HG03457 (cell line): ENCODE measurements around the gene CD69.
"Not testable (repeated sequence)": the region's sequence is repeated elsewhere in the genome, so short reads cannot be mapped to it uniquely, and the experiment has no call there.

Experiments used
- ATAC-seq: cut with Tn5 transposase; IDR thresholded peaks from one replicate; pipeline ENCODE4 v1.9.1; 2021; ENCODE audit warnings: moderate number of reproducible peaks; ENCODE audit not compliant: unreplicated experiment

Gene CD69

DNA sequence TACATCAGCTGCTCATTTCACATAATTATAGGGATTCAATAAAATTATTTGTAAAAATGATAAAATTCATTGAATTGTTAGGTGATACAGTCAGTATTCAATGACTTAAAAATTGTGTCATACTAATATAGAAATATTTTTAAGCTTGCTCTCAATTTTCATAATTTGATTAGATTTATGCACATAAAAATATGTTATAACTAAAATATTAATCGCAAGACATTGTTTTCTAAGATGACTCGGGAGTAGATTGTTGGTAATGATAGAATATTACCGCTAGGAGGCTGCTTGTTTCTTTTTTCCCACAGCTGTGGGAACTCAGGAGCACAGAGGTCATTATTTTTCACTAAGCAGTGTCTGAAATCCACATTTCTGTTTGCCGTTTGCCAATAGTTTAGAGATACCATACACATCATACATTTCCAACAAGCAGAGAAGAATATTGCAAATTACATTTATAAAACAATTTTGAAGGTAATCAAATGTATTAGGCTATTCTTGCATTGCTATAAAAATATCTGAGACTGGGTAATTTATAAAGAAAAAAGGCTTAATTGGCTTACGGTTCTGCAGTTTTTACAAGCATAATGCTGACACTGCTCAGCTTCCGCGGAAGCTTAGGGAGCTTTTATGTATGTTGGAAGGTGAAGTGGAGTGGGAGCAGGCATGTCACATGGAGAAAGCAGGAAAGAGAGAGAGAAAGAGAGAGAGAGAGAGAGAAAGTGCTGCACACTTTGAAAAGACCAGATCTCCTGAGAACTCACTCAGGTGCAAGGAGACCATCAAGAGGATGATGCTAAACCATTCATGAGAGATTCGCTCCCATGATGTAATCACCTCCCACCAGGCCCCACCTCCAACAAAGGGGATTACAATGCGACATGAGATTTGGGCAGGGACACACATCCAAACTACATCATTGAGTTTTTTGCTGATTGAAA lies 9.2 kb downstream of the CD69 start:
- no peak for ATAC-seq

DNA sequence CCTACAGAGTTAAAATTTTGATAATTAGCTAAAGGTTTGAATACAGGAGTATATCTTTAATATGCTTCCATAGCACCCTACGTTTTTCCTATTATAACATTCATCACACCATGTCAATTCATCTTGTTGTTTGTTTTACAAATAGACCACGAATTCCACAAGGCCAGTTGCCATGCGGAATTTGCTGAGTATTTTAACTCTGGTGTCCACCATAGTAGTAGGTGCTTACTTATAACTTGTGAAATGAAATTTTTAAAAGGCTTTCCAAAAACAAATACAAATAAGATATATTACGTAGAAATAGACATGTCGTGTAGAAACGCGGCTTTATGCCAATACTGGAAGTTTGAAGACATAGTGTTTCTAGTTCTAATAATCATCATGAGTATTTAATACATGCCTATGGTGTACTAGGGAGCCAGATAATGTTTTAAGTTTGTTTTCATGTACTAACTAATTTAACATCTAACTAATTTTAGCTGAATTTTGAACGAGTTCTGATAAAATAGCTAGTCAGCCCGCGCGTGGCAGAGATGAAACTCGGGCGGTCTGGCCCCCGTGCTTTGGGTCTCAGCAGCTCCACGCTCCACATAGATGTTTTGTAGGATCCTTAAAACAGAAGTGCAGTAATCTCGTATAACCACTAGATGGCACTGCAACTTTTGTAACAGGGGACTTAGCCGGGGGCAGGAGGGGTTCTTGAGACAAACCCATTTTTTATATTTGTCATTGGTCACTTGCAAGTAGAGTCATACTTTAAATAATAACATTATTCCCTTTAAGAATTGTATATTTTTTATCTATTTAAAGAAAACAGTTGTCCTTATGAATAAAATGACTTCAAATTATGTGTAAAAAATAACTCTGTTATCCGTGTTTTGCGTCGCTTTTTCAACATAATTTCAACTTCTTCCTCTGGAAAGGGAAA lies 10.2 kb downstream of the CD69 start:
- peak; percentile 47 for ATAC-seq

DNA sequence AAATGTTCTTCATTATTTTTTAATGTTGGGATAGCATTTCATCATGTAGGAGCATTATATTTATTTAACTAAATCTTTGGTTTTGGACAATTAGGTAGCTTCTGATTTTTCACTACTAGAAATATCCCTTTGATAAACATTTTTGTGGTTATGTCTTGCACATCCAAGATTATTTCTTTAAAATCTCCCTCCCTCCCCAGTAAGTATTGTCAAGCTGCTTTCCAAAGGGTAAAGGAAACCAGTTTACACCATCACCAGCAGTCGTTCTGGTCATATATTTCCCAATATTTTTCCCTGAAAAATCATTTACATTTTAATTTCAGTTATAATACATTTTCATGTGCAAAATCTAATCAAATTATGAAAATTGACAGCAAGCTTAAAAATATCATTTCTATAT lies 11.1 kb downstream of the CD69 start:
- no peak for ATAC-seq

DNA sequence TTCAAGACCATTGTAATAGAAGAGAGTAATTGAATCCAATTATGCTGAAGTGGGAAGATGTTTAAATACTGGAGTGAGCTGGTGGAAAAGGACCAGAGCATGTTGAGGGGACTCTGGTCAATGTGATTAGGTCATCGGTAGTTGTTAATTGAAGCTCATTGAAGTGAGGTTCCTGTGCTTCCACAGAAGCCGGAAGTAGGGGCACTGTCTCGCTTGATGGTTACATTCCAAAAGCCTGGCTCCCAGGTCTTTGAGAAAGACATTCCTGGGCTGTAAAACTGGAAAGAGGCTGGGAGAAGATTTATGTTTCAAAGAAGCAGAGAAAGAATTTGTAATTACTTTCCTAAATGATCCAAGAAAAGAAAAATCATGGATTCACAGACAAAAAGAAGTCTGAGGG lies 15.5 kb downstream of the CD69 start:
- no peak for ATAC-seq

DNA sequence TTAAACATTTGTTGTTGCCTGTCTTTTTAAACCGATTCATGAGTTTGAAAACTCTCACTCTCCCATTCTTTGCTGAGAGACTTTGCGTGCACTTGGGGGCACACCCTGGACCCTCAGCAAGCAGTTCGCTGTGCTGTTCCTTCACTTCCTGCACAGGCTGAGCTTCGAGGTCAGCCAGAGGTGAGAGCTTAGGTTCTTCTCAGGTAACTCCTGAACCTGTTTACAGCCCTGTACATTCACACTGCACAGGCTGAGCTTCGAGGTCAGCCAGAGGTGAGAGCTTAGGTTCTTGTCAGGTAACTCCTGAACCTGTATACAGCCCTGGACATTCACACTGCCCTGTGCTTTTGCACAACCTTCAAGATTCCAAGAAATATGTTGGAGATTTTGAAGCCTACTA lies 18.0 kb downstream of the CD69 start:
- no peak for ATAC-seq

DNA sequence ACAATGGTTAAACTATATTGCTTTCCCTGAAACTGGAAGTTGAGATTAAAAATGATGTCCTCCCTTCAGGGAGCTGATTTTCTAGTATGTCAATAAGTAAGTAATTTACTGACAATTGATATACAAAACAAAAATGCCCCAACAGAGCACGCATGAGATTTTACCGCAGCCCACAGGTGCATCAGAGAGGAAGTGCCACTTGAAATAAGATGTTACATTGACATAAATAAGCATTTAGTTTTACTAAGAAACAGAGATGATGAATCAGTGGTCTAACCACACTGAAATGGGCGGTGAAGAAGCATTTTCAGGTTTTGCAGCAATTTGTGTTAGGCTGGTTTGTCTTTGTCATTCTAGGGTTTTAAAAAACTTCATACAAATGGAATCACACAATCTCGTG lies 19.0 kb downstream of the CD69 start:
- ATAC-seq = peak; percentile 68

DNA sequence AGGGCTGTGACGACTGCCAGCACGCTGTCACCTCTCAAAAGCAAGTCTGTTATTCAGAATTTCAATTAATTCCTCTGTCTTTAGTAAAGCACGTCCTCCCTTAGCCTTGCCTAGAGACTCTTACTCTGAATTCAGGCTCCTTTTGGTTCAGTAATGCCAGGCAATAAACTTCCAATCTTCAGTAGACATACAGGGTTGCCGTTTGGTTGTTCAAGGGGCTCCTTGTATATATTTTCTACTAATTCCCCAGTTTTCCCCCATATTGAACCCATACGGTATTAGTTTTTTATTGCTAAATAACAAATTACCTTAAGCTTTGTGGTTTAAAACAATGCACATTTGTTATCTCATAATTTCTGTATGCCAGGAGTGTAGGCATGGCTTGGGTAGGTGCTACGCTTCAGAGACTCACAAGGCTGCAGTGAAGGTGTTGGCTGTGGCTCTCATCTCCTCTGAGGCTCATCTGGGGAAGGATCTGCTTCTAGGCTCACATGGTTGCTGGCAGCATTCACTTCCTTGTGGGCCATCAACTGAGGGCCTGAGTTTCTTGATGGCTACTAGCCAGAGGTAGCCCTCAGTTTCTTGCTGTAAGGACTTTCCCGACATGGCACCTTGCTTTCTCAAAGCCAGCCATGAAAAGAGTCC lies 20.5 kb downstream of the CD69 start:
- ATAC-seq = no peak

DNA sequence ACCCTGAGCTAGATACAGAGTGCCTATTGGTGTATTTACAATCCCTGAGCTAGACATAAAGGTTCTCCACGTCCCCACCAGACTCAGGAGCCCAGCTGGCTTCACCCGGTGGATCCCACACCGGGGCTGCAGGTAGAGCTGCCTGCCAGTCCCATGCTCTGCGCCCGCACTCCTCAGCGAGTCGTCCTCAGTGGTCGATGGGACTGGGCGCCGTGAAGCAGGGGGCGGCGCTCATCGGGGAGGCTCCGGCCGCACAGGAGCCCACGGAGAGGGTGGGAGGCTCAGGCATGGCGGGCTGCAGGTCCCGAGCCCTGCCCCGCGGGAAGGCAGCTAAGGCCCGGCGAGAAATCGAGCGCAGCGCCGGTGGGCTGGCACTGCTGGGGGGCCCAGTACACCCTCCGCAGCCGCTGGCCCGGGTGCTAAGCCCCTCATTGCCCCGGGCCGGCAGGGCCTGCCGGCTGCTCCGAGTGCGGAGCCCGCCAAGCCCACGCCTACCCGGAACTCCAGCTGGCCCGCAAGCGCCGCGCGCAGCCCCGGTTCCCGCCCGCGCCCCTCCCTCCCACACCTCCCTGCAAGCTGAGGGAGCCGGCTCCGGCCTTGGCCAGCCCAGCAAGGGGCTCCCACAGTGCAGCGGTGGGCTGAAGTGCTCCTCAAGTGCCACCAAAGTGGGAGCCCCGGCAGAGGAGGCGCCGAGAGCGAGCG lies 21.1 kb downstream of the CD69 start:
- not testable (repeated sequence) for ATAC-seq

DNA sequence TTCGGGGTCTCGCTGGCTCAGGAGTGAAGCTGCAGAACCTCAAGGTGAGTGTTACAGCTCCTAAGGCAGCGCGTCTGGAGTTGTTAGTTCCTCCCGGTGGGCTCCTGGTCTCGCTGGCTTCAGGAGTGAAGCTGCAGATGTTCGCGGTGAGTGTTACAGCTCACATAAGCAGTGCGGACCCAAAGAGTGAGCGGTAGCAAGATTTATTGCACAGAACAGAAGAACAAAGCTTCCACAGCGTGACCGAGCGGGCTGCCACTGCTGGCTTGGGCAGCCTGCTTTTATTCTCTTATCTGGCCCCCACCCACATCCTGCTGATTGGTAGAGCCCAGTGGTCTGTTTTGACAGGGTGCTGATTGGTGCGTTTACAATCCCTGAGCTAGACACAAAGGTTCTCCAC lies 21.8 kb downstream of the CD69 start:
- ATAC-seq = not testable (repeated sequence)

DNA sequence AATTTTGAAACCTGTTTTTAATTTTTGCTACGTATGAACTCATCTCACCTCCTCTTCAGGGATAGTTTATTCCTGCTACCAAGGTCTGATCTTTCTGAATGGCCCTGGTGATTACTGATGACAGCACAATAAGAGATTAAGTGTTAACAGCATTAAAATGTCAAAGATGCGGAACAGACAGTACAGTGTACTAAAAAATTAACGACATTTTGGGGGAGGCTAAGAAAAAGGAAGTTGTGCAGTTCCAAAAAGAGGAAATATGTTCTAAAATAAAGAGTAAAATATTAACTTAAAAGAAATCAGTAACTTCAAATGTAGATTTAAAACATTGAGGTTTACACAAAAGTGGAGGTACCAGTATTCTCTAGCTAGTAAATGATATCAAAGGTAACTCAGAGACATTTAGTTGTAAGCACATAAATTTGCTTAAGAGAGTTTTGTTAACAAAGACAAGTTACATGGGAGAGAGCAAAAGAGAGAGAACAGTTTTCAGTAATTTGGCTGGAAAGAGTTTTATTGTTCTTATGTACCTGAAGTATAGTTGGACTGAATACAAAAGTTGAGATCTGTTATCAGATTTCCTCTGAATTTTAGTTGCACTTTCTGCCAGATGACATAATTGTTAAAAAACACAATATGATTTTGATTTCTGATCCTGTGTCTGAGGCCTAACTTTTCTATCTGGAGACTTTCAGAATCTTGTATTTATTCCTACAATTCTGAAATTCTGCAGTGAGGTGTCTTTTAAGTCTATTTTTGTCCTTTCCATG lies 23.6 kb downstream of the CD69 start:
- ATAC-seq = no peak

DNA sequence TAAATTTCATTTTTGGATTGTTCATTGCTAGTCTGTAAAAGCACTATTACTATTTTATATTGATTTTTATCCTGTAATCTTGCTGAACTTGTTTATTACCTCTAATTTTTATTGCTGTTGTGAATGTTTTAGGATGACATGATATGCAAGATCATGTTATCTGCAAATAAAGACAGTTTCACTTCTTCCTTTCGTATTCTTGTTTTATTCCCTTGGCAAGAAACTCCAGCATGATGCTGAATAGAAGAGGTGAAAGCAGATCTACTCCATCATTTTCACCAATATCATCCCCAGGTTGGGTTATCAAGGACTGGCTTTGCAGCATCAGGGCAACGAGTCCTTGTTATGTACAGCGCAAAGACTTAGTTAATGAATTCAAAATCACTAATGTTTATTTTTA lies 25.1 kb downstream of the CD69 start:
- ATAC-seq = no peak

DNA sequence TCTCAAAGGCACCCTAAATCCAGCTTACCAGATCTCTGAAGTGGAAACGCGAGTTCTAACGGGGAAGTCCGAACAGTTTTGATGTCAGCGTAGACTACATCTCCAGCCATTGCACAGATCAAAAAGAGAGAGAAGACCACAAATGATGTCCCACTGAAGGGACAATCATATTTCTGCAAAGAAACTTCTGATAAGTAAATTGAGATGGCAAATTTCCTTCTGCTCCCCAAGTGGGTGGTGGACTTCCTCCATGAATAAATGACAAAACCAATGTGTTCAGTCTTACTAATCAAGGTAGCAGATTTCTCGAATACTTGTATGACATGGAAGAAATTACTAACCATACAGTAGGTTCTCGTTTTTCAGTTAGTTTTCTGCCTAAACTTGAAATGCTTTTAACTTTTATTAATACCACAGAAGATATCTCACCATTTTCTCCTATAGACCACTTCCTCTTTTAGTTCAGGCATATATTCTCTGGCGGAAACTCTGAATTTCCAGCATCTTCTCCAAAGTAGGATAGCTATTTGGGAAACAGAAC lies 27.7 kb downstream of the CD69 start, which contains the start of gene CLECL1:
TSS of gene CLECL1 (minus strand) at position 177 of the 541 bp plus-strand sequence.
- no peak for ATAC-seq

DNA sequence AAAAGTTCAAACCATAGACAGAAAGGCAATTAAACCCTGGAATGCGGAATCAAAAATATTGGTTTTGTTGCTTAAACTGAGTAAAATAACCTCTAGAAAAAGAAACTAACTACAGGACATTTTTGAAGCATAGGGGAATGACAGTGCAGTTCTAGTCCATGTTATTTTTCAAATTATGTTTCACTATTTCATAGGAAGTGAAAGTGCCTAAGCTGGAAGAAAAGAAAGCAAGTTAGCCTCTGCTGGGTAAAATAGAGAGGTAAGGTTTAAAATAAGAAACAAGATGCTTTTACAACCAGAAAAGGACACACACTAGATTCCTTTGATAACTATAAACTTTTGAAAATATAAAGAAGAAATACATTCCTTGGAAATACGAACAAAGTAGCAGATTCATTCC lies 28.9 kb downstream of the CD69 start:
- ATAC-seq = no peak

DNA sequence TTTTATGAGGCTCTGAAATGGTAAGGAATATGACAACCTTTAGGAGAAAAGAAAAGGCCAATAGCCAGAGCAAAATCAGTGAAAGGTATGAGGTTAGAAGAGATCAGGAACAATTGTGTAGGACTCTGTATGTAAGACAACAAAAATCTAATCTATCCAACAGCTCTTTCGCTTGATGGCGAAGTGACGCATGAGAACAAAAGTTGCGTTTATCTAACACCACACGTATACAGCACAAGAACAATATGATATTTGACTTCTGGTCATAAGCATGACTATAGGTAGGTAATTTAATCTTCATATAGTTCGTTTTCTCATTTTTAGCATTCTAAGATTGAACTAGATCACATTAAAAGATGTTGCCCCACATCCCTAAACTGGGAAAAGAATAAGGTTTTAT lies 29.3 kb downstream of the CD69 start:
- no peak for ATAC-seq

DNA sequence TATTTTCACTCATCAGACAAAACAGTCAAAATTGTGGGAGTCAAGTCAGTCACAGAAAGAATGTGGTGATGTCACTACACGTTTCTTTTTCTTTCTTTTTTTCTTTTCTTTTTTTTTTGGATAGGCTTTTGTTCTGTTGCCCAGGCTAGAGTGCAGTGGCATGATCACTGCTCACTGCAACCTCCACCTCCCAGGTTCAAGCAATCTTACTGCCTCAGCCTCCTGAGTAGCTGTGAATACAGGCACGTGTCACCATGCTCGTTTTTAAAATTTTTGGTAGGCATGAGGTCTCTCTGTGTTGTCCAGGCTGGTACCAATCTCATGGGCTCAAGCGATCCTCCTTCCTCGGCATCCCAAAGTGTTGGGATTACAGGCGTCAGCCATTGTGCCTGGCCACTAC lies 30.1 kb downstream of the CD69 start:
- ATAC-seq = no peak

DNA sequence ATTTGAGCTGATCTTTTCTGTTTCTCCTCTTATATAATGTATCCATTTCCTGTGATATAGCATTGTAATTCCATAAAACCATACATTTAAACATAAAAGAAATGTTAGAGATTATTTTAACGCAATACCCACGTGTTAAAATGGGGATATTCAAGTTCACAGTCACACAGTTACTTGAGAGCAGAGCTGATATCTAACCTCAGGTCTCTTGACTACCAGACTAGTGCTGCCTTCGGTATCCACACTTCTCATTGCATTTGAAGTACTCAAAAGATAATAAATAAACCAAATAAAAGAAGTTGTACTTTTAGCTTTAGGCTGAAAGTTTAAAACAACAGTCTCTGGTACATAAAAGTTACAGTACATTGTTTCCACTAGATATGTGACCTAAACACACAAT lies 30.7 kb downstream of the CD69 start:
- ATAC-seq = no peak

DNA sequence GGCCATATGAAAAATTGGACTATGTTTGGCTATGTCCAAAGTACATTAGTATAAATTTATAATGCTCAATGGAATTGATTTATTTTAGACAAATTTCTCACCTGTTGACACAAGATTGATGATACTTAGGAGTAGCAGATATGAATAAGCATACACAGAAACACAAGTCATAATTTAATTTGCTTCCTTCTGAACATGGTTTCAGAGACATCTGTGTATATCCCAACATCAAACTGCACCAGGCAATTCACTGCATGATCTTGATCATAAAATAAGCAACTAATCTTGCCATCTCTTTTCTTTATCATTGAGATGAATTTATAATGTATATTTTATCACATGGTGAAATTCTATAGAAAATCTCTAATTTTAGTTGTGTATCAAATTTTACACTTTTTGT lies 31.6 kb downstream of the CD69 start:
- ATAC-seq = no peak

DNA sequence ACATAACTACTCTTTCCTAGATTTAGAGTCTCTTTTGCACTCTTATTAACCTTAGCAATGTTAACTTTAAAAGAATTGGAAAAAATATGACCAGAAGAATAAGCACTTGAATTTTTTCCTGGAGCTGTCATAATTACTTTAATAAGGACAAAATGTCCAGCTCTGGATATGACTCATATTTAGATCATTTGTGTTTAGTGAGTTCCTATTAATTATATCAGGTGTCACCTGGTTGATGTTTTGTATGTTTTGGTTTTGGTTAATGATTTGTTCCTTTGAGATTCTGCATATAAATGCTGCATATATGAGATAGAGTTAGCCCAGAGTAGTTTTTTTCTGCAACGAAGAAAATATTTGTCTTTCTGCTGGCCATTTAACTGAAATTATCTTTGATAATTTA lies 32.9 kb downstream of the CD69 start:
- ATAC-seq = no peak

DNA sequence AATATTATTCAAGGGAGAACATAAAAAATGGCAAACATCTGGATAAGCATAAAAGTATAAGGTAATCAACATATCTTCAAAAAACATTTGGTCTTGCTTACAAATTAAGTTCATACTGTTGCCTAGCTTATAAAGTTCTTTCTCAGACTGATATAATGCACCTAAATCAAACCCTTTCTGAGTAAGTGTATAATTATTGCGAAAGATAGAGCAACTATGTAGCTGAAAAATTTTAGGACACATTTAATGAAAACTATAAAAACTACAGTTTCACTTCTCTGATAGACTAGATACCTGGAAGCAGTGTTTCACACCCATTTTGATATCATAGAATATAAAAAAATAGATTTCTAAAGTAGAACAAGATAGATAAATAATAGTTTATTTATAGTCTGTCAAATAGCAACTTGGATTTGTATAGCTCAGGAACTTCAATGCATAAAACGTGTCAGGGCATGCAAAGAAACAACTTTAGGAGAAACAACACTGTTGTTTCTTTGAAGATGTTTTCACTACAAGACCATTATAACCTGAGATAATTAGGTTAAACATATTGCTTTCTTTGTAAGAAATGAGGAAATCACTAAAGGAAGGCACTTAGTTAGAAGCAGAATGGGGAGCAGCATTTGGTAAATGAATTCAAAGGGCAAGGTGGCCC lies 35.4 kb downstream of the CD69 start:
- no peak for ATAC-seq
